ENCODE results near the gene EGF.
A peak's percentile ranks its signal among the peaks of the same experiment; 100 is the strongest.
"Not testable (repeated sequence)": the region's sequence is repeated elsewhere in the genome, so short reads cannot be mapped to it uniquely, and the experiment has no call there.

Gene EGF

GRCh38 chr4:110039164-110039563 is 126.5 kb downstream of the EGF start:
- DNase-seq (ENCODE audit: low spot score): not testable (repeated sequence)

DNA sequence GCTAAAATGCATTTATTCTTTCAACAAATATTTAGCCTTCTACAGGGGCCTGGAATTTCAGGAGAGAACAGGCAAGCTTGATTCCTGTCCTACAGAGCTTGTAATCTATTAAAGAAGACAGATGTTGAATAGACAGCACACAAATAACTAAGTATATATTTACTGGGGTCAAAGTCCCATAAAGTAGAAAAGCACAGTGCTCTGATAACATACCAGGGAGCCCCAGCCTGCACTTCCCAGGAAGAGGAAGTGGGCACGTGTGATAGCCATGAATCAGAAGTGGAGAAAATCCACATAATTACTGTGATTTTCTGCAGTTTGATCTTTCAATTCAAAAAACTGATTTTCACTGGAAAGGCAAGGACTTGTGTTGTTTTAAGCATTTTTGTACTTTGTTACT is 129.1 kb downstream of the EGF start:
- DNase-seq (ENCODE audit: low spot score): no peak

DNA sequence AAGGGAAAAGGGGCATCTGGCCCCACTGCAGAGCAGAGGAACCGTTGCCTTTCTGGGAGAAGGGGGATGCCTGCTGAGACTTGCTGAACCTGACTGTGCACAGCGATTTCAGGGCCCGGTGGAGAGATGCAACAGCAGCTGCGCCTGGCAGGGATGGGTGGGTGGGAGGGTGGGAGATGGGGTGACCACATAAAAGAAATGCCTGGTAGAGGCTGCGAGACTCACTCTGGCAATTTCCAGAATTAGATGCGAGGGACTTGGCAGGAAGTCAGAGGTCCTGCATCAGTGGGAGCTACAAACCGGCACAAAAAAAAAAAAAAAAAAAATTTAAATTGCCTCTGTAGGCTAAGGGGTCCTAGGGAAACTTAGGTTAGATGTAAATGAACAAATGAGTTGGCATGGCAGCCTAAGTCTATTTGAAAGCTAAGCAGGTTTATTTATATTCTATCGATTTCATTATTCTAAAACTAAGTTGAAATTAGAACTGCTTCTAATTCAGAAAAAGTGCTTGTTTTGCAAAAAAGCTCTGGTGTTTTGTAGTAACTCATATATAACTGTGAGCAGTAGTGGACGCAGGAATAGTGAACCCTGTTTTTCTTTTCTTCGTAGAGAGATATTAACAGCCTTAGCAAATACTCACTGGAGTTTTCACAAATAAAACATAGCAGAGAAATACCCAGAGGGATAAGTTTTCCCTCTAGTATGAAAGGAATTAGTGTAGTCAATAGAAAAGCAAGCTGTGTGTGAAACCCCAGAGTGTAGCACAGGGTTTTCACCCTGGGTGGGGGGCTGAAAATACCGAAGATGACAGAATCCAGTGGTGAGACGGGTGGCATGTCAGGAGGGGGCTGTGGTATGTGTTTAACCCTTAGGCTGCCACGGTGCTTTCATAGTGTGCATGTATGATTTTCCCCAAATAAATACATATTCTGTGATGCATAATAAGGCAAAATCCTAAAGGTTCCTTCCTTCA is 130.1 kb downstream of the EGF start:
- no peak for DNase-seq (ENCODE audit: low spot score)

DNA sequence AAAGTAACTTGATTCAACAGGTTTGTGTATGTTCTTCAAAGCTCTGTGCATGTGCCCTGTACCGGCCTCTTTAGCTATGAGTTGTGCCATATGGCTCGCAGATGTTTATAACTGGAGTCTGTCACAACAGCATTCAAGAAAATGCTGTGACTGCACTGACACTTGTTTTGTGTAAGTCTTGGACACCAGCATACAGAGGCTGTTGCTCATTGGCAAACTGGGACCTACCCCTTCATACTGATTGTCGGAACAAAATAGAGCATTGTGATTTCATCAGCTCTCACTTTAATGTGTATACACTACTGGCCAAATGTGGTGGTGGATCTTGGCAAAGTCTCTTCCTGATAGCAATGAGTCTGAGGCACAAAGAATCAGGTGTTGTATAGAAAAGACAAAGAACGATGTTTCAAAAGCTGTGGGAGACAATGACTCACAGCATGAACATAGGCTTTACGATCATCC is 133.9 kb downstream of the EGF start:
- no peak for DNase-seq (ENCODE audit: low spot score)

DNA sequence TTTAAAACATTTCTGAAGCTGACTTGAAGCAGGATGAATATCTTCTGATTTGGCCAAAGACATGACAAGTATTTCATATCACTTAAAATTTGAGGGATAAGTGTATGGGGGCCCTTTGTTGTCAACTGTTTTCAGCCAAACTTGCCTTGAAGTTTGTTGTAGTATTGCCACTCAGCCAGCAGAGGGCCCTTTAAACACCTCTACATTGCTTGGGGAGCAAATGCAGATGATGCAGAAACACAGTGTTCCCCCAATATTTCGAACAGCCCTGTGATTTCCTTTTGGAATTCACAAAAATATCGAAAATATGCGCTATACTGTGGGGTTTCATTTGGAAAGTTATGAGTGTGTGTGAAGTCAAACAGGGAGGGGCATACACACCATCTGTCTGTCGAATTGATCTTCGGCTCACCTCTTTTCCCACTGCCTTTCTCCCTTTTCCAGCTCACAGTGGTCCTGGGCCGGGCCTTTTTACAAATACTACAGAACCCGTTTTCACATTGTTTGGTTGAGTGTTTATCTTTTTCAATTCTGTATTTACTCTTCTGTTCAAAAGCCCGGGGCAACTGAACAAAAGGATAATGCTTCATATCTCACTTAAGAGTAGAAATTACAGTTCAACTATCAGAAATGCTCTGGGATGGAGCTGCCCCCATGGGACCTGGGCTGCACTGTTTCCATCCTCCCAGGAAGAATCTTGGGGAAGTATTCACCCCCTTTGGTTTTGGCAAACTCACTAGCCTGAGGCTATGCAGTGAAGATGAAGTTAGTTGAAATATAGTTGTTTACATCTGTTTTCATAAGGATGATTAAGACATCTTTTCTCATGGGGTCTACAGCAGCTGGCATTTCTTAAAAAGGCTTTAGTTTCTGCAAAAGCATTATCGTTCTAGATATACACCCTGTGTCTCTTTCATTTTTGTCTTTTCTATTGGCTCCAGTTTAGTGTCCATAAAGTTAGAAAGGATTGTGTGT is 137.6 kb downstream of the EGF start:
- DNase-seq (ENCODE audit: low spot score): peak; percentile 35

DNA sequence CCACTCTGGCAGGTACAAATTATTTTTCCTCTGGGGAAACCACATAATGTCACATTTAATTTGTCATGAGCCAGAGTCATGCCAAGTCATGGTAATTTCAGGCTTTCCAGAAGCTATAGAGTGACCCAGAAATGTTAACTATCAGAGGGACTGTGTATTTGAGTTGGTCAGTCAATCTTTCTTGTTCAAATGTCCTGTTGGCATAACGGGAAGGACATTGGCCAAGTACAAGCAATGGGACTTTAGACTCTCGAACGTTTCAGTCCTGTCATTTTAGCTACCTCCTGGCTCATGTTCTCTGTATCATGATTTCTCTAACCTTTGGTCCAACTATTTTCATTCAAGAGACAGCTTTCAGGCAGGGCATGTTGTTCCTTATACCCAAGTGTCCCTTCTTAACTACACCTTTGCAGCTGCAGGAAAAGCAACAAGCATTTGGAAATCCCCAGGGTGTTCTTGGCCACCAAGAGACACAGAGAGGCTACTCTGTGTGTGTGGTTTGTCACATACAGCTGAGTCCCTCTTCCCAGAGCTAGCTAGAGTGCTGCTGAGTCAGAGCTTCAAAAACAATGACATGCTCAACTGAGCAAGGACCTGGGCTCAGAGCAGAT is 142.6 kb downstream of the EGF start:
- DNase-seq (ENCODE audit: low spot score): no peak

DNA sequence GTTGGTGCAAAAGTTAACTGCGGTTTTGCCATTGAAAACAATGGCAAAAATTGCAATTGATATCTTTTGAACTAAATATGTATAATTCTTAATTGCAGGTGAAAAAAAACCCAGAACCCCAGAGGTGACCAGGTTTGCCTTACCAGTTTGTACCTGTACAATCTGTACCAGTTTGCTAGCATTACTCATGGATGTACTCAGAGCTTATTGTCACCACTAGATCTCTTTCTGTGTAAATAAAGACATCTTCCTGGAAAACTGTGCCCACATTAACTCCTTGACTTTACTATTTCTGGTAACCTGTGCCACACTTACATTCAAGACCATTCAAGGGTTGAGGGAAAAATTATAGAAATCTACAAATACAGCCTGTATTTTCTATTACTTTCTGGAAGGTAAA is 146.0 kb downstream of the EGF start:
- no peak for DNase-seq (ENCODE audit: low spot score)

- DNase-seq (ENCODE audit: low spot score): no peak
These were observed 147.0 kb downstream of the EGF start for GRCh38 chr4:110059556-110060191.

DNA sequence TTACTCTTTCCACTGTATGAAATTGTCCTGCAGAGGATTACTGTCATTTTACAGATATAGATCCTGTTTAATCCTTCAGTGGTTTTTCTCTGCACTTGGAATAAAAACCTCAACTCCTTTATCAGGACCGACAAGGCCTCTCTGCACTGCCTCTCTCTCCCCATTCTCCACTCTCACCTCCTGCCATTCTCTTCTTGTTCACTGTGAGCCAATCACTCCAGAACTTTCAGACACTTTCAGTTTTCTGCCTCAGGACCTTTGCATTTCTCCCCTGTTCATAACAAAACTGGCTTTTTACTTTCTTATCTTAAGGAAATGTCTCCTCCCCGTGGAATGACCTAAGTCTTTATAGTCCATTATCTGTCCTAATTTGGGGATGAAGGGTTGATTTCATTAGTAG is 148.4 kb downstream of the EGF start:
- DNase-seq (ENCODE audit: low spot score): no peak
